PFSK-1 (cell line): ENCODE results near the gene HMCES.

ENCODE experiments used
- FOXP2 ChIP-seq: optimal IDR thresholded peaks from 2 replicates; pipeline ENCODE3; 2011; ENCODE audit warnings: borderline replicate concordance, control low read depth, inconsistent platforms; ENCODE audit not compliant: insufficient read depth; ENCODE audit errors: extremely low read length, extremely low read depth
- POLR2AphosphoS5 ChIP-seq: IDR thresholded peaks from 2 replicates; pipeline ENCODE4 v1.6.1; 2012; ENCODE audit warnings: low read depth, mild to moderate bottlenecking, control low read depth, low read length, moderate library complexity
- SIN3A ChIP-seq: IDR thresholded peaks from 2 replicates; pipeline ENCODE4 v1.6.1; 2012; ENCODE audit warnings: mild to moderate bottlenecking, low read length, moderate library complexity, borderline replicate concordance; ENCODE audit not compliant: insufficient read depth
- TAF1 ChIP-seq: IDR thresholded peaks from 2 replicates; pipeline ENCODE4 v1.6.1; 2012; ENCODE audit warnings: low read length, control low read depth, borderline replicate concordance; ENCODE audit not compliant: insufficient read depth
- TF ChIP-seq, protein P1 (sequence below), 2 experiments: IDR thresholded peaks; 2 replicates each; pipeline versions ENCODE4 v1.6.1 to v1.8.0; 2011 to 2012; ENCODE audit warnings: low read depth in 2 of 2, low read length in 2 of 2, control low read depth in 1 of 2, inconsistent platforms in 1 of 2, mild to moderate bottlenecking in 1 of 2, moderate library complexity in 1 of 2; ENCODE audit not compliant: insufficient read depth in 1 of 2

Gene HMCES

DNA sequence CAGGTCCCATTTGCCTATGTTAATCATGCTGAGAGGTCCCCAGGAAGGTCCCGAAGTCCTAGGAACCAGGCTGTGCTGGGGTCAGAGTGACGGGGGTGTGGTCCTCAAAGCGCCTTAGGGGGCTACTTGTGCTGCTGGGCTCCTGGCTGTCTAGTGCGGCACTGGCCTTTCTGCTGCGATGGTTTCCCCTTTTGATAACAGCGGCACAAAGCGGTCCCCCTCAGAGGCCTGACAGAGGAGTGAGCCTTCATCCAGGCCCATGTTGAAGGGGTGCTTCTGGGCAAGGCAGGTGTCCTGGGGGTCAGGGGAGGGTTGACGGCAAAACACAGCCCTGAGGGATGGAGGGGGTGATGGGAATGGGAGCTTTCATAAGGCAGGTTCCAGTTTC lies 68.8 kb downstream of the HMCES start:
- TF ChIP-seq, protein P1, sequence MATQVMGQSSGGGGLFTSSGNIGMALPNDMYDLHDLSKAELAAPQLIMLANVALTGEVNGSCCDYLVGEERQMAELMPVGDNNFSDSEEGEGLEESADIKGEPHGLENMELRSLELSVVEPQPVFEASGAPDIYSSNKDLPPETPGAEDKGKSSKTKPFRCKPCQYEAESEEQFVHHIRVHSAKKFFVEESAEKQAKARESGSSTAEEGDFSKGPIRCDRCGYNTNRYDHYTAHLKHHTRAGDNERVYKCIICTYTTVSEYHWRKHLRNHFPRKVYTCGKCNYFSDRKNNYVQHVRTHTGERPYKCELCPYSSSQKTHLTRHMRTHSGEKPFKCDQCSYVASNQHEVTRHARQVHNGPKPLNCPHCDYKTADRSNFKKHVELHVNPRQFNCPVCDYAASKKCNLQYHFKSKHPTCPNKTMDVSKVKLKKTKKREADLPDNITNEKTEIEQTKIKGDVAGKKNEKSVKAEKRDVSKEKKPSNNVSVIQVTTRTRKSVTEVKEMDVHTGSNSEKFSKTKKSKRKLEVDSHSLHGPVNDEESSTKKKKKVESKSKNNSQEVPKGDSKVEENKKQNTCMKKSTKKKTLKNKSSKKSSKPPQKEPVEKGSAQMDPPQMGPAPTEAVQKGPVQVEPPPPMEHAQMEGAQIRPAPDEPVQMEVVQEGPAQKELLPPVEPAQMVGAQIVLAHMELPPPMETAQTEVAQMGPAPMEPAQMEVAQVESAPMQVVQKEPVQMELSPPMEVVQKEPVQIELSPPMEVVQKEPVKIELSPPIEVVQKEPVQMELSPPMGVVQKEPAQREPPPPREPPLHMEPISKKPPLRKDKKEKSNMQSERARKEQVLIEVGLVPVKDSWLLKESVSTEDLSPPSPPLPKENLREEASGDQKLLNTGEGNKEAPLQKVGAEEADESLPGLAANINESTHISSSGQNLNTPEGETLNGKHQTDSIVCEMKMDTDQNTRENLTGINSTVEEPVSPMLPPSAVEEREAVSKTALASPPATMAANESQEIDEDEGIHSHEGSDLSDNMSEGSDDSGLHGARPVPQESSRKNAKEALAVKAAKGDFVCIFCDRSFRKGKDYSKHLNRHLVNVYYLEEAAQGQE (IDR thresholded peaks at IDR 0.05; ENCODE audit: insufficient read depth in 1 of 2, low read depth in 2 of 2, low read length in 2 of 2): no peak
- TF ChIP-seq SIN3A (no peak), FOXP2 (no peak), POLR2AphosphoS5 (no peak), TAF1 (no peak)

DNA sequence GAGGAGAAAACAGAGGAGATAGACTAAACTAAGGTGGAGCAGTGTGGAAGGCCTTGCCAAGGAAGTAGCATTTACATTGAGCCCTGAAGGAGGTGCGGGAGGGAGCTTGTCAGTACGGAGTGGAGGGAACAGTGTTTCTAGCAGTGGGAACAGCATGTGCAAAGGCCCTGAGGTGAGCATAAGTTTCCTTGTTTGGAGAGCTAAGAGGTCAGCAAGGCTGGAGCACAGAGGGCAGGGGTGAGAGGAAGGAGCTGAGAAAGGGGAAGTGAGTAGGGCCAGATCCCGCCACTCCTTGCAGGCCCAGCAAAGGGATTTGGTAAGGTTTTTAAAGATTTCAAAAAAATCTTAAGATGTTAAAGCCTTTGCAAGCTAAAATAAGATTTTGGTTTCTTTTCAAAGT lies 70.1 kb downstream of the HMCES start:
- TF ChIP-seq, protein P1 (IDR thresholded peaks at IDR 0.05; ENCODE audit: insufficient read depth in 1 of 2, low read depth in 2 of 2, low read length in 2 of 2): no peak
- TF ChIP-seq SIN3A: no peak
- no peak for TF ChIP-seq POLR2AphosphoS5
- TF ChIP-seq FOXP2: no peak
- TF ChIP-seq TAF1: no peak

DNA sequence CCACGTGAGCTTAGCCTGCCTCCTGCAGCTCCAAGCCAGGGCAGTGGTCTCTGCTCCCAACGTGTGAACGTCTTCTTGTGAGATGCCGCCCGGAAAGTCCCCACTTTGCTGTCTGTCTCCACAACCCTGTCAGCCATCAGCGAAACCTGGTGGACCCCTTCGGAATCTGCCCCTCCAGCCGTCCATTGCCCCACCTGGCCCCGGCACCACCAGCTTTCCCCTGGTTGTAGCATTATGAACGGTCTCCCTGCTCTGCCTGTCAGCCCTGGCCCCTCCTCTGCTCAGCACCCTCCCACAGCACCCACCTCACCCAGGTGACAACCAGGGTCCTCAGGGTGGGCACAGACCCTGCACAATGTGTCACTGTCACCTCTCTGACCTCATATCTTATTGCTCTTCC lies 71.1 kb downstream of the HMCES start:
- TF ChIP-seq SIN3A (no peak), POLR2AphosphoS5 (no peak), TAF1 (no peak), FOXP2 (no peak)
- TF ChIP-seq, protein P1 (IDR thresholded peaks at IDR 0.05; ENCODE audit: insufficient read depth in 1 of 2, low read depth in 2 of 2, low read length in 2 of 2): no peak

DNA sequence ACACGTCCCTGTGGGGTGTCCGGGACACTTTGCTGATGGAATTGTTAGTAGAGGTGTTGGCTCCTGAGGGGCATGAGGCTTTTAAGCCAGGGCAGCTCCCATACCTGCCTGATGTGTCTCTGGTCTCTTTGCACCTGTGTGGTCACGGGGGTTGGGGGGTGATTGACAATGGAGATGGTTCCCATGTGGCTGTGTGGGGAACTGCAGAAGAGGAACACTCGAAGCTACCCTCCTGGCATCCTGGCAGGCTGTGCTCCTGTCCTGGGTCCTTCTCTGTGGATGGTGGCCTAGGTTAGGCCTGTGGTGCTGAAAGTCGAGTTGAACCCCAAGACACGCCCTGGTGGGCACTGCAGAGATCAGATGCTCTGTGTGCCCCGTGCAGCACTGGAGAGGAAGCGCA lies 73.4 kb downstream of the HMCES start:
- TF ChIP-seq SIN3A (no peak), POLR2AphosphoS5 (no peak), FOXP2 (no peak), TAF1 (no peak)
- TF ChIP-seq, protein P1 (IDR thresholded peaks at IDR 0.05; ENCODE audit: insufficient read depth in 1 of 2, low read depth in 2 of 2, low read length in 2 of 2): no peak
